GM12878 (cell line): ENCODE results near the gene MGAT3. TPM values are rescaled to one million over a fixed set of nuclear protein-coding genes. Genes with fewer than 3 reads are reported as not detected.

Experiments used
- ATF3 ChIP-seq: IDR thresholded peaks from 2 replicates; pipeline ENCODE4 v1.6.1; 2011; ENCODE audit warnings: low read depth, mild to moderate bottlenecking, low read length, moderate library complexity, borderline replicate concordance; ENCODE audit errors: extremely low read depth
- BHLHE40 ChIP-seq, 2 experiments: fragments of 450-650 bp in 1 of 2; IDR thresholded peaks; 2 replicates each; pipeline ENCODE4 v1.6.1; 2011 to 2017; ENCODE audit warnings: low read depth in 2 of 2, borderline replicate concordance in 1 of 2, improper control_type of control experiment in 1 of 2, low read length in 1 of 2, mild to moderate bottlenecking in 1 of 2
- CHD1 ChIP-seq: IDR thresholded peaks from 2 replicates; pipeline ENCODE4 v1.6.1; 2012; ENCODE audit warnings: low read depth, low read length, improper control_type of control experiment
- E4F1 ChIP-seq: fragments of 450-650 bp; IDR thresholded peaks from 2 replicates; pipeline ENCODE4 v1.6.1; 2018; ENCODE audit warnings: borderline replicate concordance, mild to moderate bottlenecking; ENCODE audit not compliant: partially characterized antibody
- FOXK2 ChIP-seq: fragments of 450-650 bp; IDR thresholded peaks from 2 replicates; pipeline ENCODE4 v1.6.1; 2017; ENCODE audit warnings: mild to moderate bottlenecking, moderate library complexity
- IRF5 ChIP-seq: fragments of 450-650 bp; IDR thresholded peaks from 2 replicates; pipeline ENCODE4 v1.6.1; 2017; ENCODE audit warnings: borderline replicate concordance
- JUNB ChIP-seq: IDR thresholded peaks from 2 replicates; pipeline ENCODE4 v1.6.1; 2016; ENCODE audit warnings: antibody characterized with exemption, mild to moderate bottlenecking
- KAT2A ChIP-seq: conservative IDR thresholded peaks from 2 replicates; pipeline ENCODE4 v1.6.1; 2011; ENCODE audit warnings: low read depth, low read length; ENCODE audit not compliant: control insufficient read depth
- KDM1A ChIP-seq: fragments of 200-600 bp; sonication (generic); IDR thresholded peaks from 2 replicates; pipeline ENCODE4 v1.6.1; 2016; ENCODE audit warnings: borderline replicate concordance
- MTA2 ChIP-seq: fragments of 450-650 bp; IDR thresholded peaks from 2 replicates; pipeline ENCODE4 v1.6.1; 2016; ENCODE audit warnings: low read depth, mild to moderate bottlenecking, moderate library complexity
- MYB ChIP-seq: fragments of 150-350 bp; IDR thresholded peaks from 2 replicates; pipeline ENCODE4 v1.6.1; 2014; ENCODE audit warnings: mild to moderate bottlenecking, low read depth, low read length, borderline replicate concordance
- NFIC ChIP-seq: IDR thresholded peaks from 2 replicates; pipeline ENCODE4 v1.6.1; 2012; ENCODE audit warnings: low read depth, mild to moderate bottlenecking, inconsistent platforms, low read length, moderate library complexity
- POLR2AphosphoS2 ChIP-seq: IDR thresholded peaks from 2 replicates; pipeline ENCODE4 v1.6.1; 2011; ENCODE audit warnings: low read depth, mild to moderate bottlenecking, low read length, improper control_type of control experiment, moderate library complexity
- RBBP5 ChIP-seq: fragments of 200-600 bp; sonication (generic); conservative IDR thresholded peaks from 2 replicates; pipeline ENCODE4 v1.6.1; 2016
- TARDBP ChIP-seq: IDR thresholded peaks from 2 replicates; pipeline ENCODE4 v1.6.1; 2016; ENCODE audit warnings: borderline replicate concordance
- TCF12 ChIP-seq: IDR thresholded peaks from 2 replicates; pipeline ENCODE4 v1.6.1; 2011; ENCODE audit warnings: low read depth, mild to moderate bottlenecking, low read length
- ZBTB4 ChIP-seq: fragments of 450-650 bp; formaldehyde crosslinking; IDR thresholded peaks from 2 replicates; pipeline ENCODE4 v1.4.0; 2022; ENCODE audit warnings: mild to moderate bottlenecking, moderate library complexity
- polyA plus RNA-seq, 11 experiments: library from polyadenylated mRNA; depleted of rRNA in 4 of 11; unstranded in 6 of 11; stranded (reverse) in 5 of 11; fragments of >200 nt; fragmentation: Nextera tagmentation in 4 of 11; fragmentation: Illumina TruSeq in 1 of 11; extraction: Ambion mirVana in 4 of 11; extraction: Trizol in 1 of 11; gene quantifications; 1 replicate in 1 of 11; 2 replicates in 10 of 11; pipeline versions ENCODE4 v1.2.1 to v1.2.3, GENCODE V29; 2011 to 2016; ENCODE audit warnings: inconsistent platforms in 2 of 11, missing spikeins in 2 of 11, low read depth in 1 of 11
- total RNA-seq, 4 experiments: library from RNA; depleted of rRNA in 3 of 4; stranded (reverse); fragments of >200 nt in 3 of 4; fragmentation: Illumina TruSeq in 1 of 4; extraction: Trizol in 1 of 4; gene quantifications; 2 replicates each; pipeline versions ENCODE4 v1.2.1 to v1.2.3, GENCODE V29; 2013 to 2021
- TF ChIP-seq, protein P1 (sequence below): fragments of 450-650 bp; IDR thresholded peaks from 2 replicates; pipeline ENCODE4 v1.6.1; 2017; ENCODE audit warnings: mild to moderate bottlenecking, low read depth, inconsistent platforms; ENCODE audit not compliant: poor library complexity, severe bottlenecking

Gene MGAT3
- total and polyA plus RNA-seq, 10 of the 15 experiments (the other 5 are each of a cell fraction or from before 2014, with no cell fraction given), result 0.32 to 40.2 (median 11.9) TPM

DNA sequence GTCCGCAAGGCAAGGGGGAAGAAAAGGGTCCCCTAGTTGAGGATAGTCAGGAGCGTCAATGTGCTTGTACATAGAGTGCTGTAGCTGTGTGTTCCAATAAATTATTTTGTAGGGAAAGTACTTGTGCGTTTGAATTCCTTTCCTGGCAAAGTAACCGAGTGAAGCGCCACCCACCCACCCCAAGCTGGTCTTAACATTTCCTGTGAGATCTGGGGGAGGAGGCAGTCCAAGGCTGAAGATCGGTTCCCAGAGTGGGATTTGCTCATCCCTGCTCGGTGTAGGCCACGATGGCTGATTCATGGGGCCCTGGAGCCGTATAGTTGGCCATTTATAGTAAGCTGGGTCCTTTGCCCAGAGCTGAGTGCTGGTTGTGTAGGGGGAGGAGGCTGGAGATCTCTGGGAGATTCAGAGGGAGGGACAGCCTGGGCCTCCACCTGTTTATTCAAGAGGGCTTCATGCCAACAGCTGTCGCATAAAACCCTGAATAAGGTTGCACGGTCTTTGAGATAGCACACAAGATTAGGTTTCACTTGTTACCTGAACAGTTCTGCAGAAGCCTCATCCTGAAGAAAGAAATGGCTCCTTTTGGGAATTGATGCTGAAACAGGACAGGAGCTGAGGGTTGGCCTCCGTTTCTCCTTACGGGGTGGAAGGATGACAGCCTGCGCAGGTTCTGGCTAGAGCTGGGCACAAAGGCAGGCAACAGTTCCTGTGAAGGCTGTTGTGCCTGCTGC, 65.9 kb downstream of the MGAT3 start (continued):
- TF ChIP-seq CHD1 (no peak), JUNB (no peak), E4F1 (no peak), MTA2 (no peak), KDM1A (no peak), KAT2A (no peak), NFIC (no peak), ZBTB4 (CRISPR knock-in tag) (no peak), RBBP5 (no peak), IRF5 (no peak), POLR2AphosphoS2 (no peak; the same call in 1 of the 2 replicates), BHLHE40 (IDR thresholded peaks at IDR 0.05; ENCODE audit: borderline replicate concordance in 1 of 2, low read depth in 2 of 2, low read length in 1 of 2) (no peak), ATF3 (no peak), TCF12 (0 out of 2 replicates have a peak, but pooled peaks have one; percentile 46), TARDBP (no peak), MYB (no peak; the same call in 1 of the 2 replicates), FOXK2 (no peak)
- TF ChIP-seq, protein P1, sequence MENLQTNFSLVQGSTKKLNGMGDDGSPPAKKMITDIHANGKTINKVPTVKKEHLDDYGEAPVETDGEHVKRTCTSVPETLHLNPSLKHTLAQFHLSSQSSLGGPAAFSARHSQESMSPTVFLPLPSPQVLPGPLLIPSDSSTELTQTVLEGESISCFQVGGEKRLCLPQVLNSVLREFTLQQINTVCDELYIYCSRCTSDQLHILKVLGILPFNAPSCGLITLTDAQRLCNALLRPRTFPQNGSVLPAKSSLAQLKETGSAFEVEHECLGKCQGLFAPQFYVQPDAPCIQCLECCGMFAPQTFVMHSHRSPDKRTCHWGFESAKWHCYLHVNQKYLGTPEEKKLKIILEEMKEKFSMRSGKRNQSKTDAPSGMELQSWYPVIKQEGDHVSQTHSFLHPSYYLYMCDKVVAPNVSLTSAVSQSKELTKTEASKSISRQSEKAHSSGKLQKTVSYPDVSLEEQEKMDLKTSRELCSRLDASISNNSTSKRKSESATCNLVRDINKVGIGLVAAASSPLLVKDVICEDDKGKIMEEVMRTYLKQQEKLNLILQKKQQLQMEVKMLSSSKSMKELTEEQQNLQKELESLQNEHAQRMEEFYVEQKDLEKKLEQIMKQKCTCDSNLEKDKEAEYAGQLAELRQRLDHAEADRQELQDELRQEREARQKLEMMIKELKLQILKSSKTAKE, result no peak
